ENCODE results near the gene ALOX15. TPM values are rescaled to one million over a fixed set of nuclear protein-coding genes. Genes with fewer than 3 reads are reported as not detected.

ALOX15 gene
- total and polyA plus RNA-seq, 10 of the 15 experiments (the other 5 are each of a cell fraction or from before 2014, with no cell fraction given) = 0.05 to 1.0 (median 0.24) TPM

DNA sequence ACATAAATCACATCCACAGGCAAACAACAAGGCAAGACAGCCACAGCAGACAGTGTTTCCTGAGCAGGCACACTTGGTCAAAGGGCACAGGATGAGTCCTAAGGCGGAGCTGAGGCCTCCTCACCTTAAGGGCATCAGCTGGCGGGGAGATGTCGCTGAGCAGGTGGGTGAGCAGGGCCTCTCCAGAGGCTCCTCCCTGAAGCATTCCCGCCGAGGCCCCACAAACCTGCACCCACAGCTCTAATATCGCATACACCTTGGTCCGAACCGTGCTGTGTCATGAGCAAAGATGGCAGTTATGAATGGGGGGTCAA lies 33.2 kb upstream of the ALOX15 start:
- CTCF ChIA-PET = no interaction called here

More for the DNA sequence above, 33.2 kb upstream of the ALOX15 start:
- Histone ChIP-seq H4K20me1 (ENCODE audit: control insufficient read depth, insufficient read depth) (no peaks in the 10 kb centered on the region), H3K9me3 (replicated peaks; ENCODE audit: control insufficient read depth, insufficient read depth, low read length) (no peaks in the 10 kb centered on the region), H3K4me3 (no peak overlapping the region), H3K4me1 (ENCODE audit: control insufficient read depth, insufficient read depth, low read length) (no peaks in the 10 kb centered on the region), H3K27ac (ENCODE audit: control insufficient read depth, insufficient read depth) (no peak overlapping the region), H3K27me3 (replicated peaks in 1 of 2; ENCODE audit: control insufficient read depth in 2 of 2, insufficient read depth in 2 of 2, low read length in 1 of 2) (no peaks in the 10 kb centered on the region), H2AFZ (ENCODE audit: control insufficient read depth, low read depth, low read length) (no peak overlapping the region), H3K79me2 (ENCODE audit: control insufficient read depth, insufficient read depth, low read length) (no peaks in the 10 kb centered on the region), H3K4me2 (ENCODE audit: control insufficient read depth, insufficient read depth) (no peak overlapping the region), H3K9ac (ENCODE audit: control insufficient read depth, insufficient read depth, low read length) (no peak overlapping the region), H3K36me3 (ENCODE audit: control insufficient read depth in 2 of 2, insufficient read depth in 2 of 2, low read length in 1 of 2) (peaks cover 29 to 47% of the 10 kb centered on the region in 2 experiments; a peak in 3 of 4 replicates)
- no peak for ATAC-seq
- ChIA-PET RAD21 (ENCODE audit: unreplicated experiment) (no interaction called here), POLR2A (no interaction called here), SMC1A (ENCODE audit: uncharacterized antibody, unreplicated experiment) (interaction anchor here (1.1 kb wide), 1 partner anchor 28 kb away, joined by 3 read pairs; no protein-coding TSS in a partner anchor)
- intact Hi-C loops (cut with micrococcal nuclease; ENCODE audit: unreplicated experiment) (no loop called here), in situ Hi-C loops (cut with MboI) (no loop called here)
- TF ChIP-seq SREBF2 (IDR thresholded peaks at IDR 0.05; ENCODE audit: low read length) = no peak
- no peak for TF ChIP-seq CHD4 (IDR thresholded peaks at IDR 0.05)
- TF ChIP-seq MTA3 (IDR thresholded peaks at IDR 0.05; ENCODE audit: borderline replicate concordance, low read length) = no peak
- TF ChIP-seq, protein P1, sequence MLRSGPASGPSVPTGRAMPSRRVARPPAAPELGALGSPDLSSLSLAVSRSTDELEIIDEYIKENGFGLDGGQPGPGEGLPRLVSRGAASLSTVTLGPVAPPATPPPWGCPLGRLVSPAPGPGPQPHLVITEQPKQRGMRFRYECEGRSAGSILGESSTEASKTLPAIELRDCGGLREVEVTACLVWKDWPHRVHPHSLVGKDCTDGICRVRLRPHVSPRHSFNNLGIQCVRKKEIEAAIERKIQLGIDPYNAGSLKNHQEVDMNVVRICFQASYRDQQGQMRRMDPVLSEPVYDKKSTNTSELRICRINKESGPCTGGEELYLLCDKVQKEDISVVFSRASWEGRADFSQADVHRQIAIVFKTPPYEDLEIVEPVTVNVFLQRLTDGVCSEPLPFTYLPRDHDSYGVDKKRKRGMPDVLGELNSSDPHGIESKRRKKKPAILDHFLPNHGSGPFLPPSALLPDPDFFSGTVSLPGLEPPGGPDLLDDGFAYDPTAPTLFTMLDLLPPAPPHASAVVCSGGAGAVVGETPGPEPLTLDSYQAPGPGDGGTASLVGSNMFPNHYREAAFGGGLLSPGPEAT (IDR thresholded peaks at IDR 0.05; ENCODE audit: low read depth) = no peak
- TF ChIP-seq MEF2A (IDR thresholded peaks at IDR 0.05; ENCODE audit: insufficient read depth, low read depth, low read length) = no peak
- TF ChIP-seq RUNX3 (IDR thresholded peaks at IDR 0.05; ENCODE audit: low read length) = no peak
- TF ChIP-seq, protein P2, sequence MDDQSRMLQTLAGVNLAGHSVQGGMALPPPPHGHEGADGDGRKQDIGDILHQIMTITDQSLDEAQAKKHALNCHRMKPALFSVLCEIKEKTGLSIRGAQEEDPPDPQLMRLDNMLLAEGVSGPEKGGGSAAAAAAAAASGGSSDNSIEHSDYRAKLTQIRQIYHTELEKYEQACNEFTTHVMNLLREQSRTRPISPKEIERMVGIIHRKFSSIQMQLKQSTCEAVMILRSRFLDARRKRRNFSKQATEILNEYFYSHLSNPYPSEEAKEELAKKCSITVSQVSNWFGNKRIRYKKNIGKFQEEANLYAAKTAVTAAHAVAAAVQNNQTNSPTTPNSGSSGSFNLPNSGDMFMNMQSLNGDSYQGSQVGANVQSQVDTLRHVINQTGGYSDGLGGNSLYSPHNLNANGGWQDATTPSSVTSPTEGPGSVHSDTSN (IDR thresholded peaks at IDR 0.05; ENCODE audit: insufficient replicate concordance, low read depth, low read length) = no peak
- no peak for TF ChIP-seq TCF12 (IDR thresholded peaks at IDR 0.05; ENCODE audit: low read depth, low read length)
- TF ChIP-seq CBX3 (IDR thresholded peaks at IDR 0.05; ENCODE audit: borderline replicate concordance, low read depth) = no peak
- no peak for FAIRE-seq
- WGBS (ENCODE audit: insufficient coverage, insufficient replicate concordance, low lambda C conversion rate, missing lambda C conversion rate) = over 99% methylated on average over 8 of the region's 8 CpGs
- no TSS peak for BruUV-seq (replicated peaks)
- no peak for DNase-seq (ENCODE audit: low read depth, low spot score)
